OCI-LY7 (cell line): Measurements from ENCODE around the gene MDC1. TPM values are rescaled to one million over a fixed set of nuclear protein-coding genes. Genes with fewer than 3 reads are reported as not detected.

ENCODE experiments used
- BruUV-seq: library from RNA; stranded (reverse); fragments of 400-500 nt; replicated peaks from 2 replicates; lab custom pipeline; 2021; lab: Mats Ljungman, UMichigan
- CTCF ChIA-PET: fragments of 300-600 bp; sonication (Branson Sonifier 250); formaldehyde crosslinking; loops from one replicate; lab custom pipeline; 2022; ENCODE audit warnings: antibody characterized with exemption; ENCODE audit not compliant: unreplicated experiment; lab: Charles Lee
- POLR2A ChIA-PET: fragments of 300-600 bp; sonication (Branson Sonifier 250); formaldehyde crosslinking; loops from one replicate; lab custom pipeline; 2022; ENCODE audit warnings: antibody characterized with exemption; lab: Charles Lee
- DNase-seq: peaks from one replicate; pipeline ENCODE4 v3.0.0-alpha.2; 2015; ENCODE audit warnings: low spot score
- H2AFZ ChIP-seq: fragments of 200-600 bp; sonication (generic), shearing (Covaris generic); 2 replicates; pipeline ENCODE4 v1.6.1; 2014; ENCODE audit warnings: mild to moderate bottlenecking, antibody characterized with exemption, low read length, moderate library complexity
- H3K27ac ChIP-seq: fragments of 200-600 bp; sonication (generic); 2 replicates; pipeline ENCODE4 v1.5.1; 2014; ENCODE audit warnings: mixed run types, low read depth, mild to moderate bottlenecking, moderate library complexity, low read length, inconsistent platforms; ENCODE audit not compliant: poor library complexity, severe bottlenecking
- H3K36me3 ChIP-seq: fragments of 200-600 bp; sonication (generic); 2 replicates; pipeline ENCODE4 v1.6.1; 2014; ENCODE audit warnings: mild to moderate bottlenecking, antibody characterized with exemption, low read length, moderate library complexity, mixed read lengths; ENCODE audit not compliant: insufficient read depth
- H3K4me1 ChIP-seq: fragments of 200-600 bp; sonication (generic); 2 replicates; pipeline ENCODE4 v1.5.1; 2014; ENCODE audit warnings: mild to moderate bottlenecking, low read length; ENCODE audit not compliant: insufficient read depth, poor library complexity, severe bottlenecking
- H3K4me2 ChIP-seq: fragments of 200-600 bp; sonication (generic); 2 replicates; pipeline ENCODE4 v1.6.1; 2014; ENCODE audit warnings: mild to moderate bottlenecking, low read length
- H3K4me3 ChIP-seq: fragments of 200-600 bp; sonication (generic); 2 replicates; pipeline ENCODE4 v1.5.1; 2014; ENCODE audit warnings: mild to moderate bottlenecking, low read depth, low read length; ENCODE audit not compliant: poor library complexity, severe bottlenecking
- H3K79me2 ChIP-seq: fragments of 200-600 bp; sonication (generic); 2 replicates; pipeline ENCODE4 v1.6.1; 2016; ENCODE audit warnings: low read depth, mild to moderate bottlenecking, low read length, moderate library complexity, mixed read lengths; ENCODE audit not compliant: insufficient read depth
- H3K9me2 ChIP-seq: fragments of 200-600 bp; sonication (generic); 2 replicates; pipeline ENCODE4 v1.6.1; 2016; ENCODE audit warnings: mild to moderate bottlenecking, low read length, mixed read lengths; ENCODE audit not compliant: insufficient read depth
- H3K9me3 ChIP-seq: fragments of 200-600 bp; sonication (generic); 2 replicates; pipeline ENCODE4 v1.6.1; 2014; ENCODE audit warnings: mild to moderate bottlenecking, mixed run types, low read length, mixed read lengths
- H4K20me1 ChIP-seq: fragments of 200-600 bp; sonication (generic); 2 replicates; pipeline ENCODE4 v1.6.1; 2014; ENCODE audit warnings: mild to moderate bottlenecking, antibody characterized with exemption, low read length, moderate library complexity, mixed read lengths; ENCODE audit not compliant: insufficient read depth
- EZH2phosphoT487 ChIP-seq: fragments of 200-600 bp; sonication (generic); IDR thresholded peaks from 2 replicates; pipeline ENCODE4 v1.6.1; 2018; ENCODE audit warnings: low read depth, borderline replicate concordance, mild to moderate bottlenecking, mixed run types, antibody characterized with exemption, low read length, moderate library complexity, mixed read lengths
- intact Hi-C: fragments of 100-400 bp; cut with micrococcal nuclease; formaldehyde crosslinking; loops from one replicate; pipeline ENCODE4 v1.10.0; 2022; ENCODE audit not compliant: unreplicated experiment
- total RNA-seq, 2 experiments: library from RNA; depleted of rRNA in 1 of 2; stranded (reverse); fragments of >200 nt in 1 of 2; shearing (Covaris generic) in 1 of 2; gene quantifications; 2 replicates each; pipeline ENCODE4 v1.2.3, GENCODE V29; 2014 to 2022
- TF ChIP-seq, protein P1 (sequence below): fragments of 200-600 bp; sonication (generic); conservative IDR thresholded peaks from 2 replicates; pipeline ENCODE4 v1.5.1; 2014; ENCODE audit warnings: mild to moderate bottlenecking, antibody characterized with exemption, low read length, moderate library complexity, mixed read lengths

The MDC1 gene
- total RNA-seq, 2 experiments from 2014 or later = 41.6 to 107 TPM

DNA sequence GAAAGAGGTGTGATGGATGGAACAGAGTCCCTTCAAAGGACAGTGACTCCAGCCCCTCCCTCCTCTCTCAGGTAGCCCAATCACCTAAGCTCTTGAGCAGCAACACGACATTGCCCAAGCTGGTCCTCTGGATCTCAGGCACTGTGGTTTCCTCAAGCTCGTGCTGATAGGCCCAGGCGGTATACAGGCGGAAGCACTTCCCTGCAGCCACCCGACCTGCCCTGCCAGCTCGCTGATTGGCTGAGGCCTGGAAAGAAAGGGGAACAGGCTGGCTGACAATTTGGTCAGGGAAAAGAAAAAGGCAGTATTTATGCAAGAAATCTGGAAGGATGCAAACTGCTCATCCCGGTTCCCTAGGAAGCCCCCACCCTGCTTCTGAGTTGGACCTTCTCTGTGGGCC lies 60.6 kb downstream of the MDC1 start:
- Histone ChIP-seq H4K20me1 (no peaks in the 10 kb centered on the region), H2AFZ (no peak overlapping the region), H3K4me1 (no peaks in the 10 kb centered on the region), H3K9me2 (no peaks in the 10 kb centered on the region), H3K27ac (no peak overlapping the region), H3K79me2 (no peaks in the 10 kb centered on the region), H3K36me3 (peaks cover 88% of the 10 kb centered on the region), H3K9me3 (no peaks in the 10 kb centered on the region), H3K4me3 (no peak overlapping the region), H3K4me2 (no peak overlapping the region)
- intact Hi-C loops = no loop called here
- no peak for DNase-seq
- POLR2A ChIA-PET = no interaction called here
- no TSS peak for BruUV-seq
- no peak for TF ChIP-seq EZH2phosphoT487
- TF ChIP-seq, protein P1, sequence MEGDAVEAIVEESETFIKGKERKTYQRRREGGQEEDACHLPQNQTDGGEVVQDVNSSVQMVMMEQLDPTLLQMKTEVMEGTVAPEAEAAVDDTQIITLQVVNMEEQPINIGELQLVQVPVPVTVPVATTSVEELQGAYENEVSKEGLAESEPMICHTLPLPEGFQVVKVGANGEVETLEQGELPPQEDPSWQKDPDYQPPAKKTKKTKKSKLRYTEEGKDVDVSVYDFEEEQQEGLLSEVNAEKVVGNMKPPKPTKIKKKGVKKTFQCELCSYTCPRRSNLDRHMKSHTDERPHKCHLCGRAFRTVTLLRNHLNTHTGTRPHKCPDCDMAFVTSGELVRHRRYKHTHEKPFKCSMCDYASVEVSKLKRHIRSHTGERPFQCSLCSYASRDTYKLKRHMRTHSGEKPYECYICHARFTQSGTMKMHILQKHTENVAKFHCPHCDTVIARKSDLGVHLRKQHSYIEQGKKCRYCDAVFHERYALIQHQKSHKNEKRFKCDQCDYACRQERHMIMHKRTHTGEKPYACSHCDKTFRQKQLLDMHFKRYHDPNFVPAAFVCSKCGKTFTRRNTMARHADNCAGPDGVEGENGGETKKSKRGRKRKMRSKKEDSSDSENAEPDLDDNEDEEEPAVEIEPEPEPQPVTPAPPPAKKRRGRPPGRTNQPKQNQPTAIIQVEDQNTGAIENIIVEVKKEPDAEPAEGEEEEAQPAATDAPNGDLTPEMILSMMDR = no peak
- CTCF ChIA-PET = no interaction called here

DNA sequence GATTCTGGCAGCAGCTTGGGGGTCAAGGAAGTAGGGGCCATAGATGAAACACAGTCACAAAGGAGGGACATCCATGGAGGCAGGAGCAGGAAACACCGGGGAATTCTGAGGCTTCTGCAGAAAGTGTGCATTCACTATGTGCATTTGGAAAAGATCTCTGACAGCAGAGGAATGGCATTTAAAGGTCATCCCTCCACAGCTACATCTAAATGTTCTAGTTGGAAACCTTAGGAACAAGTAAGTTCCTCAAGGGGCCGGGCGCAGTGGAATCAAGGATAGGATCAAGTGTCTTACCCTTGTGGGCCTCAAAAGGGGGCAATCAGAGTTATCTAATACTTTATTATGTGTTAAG lies 61.4 kb downstream of the MDC1 start:
- Histone ChIP-seq H3K4me3 (no peak overlapping the region), H3K9me2 (no peaks in the 10 kb centered on the region), H3K79me2 (no peaks in the 10 kb centered on the region), H3K4me1 (no peaks in the 10 kb centered on the region), H4K20me1 (no peaks in the 10 kb centered on the region), H3K36me3 (peaks cover 91% of the 10 kb centered on the region), H3K4me2 (no peak overlapping the region), H3K27ac (no peak overlapping the region), H2AFZ (no peak overlapping the region), H3K9me3 (no peaks in the 10 kb centered on the region)
- no TSS peak for BruUV-seq
- CTCF ChIA-PET = no interaction called here
- TF ChIP-seq, protein P1 = no peak
- no peak for TF ChIP-seq EZH2phosphoT487
- DNase-seq = no peak
- POLR2A ChIA-PET = no interaction called here
- intact Hi-C loops = no loop called here

DNA sequence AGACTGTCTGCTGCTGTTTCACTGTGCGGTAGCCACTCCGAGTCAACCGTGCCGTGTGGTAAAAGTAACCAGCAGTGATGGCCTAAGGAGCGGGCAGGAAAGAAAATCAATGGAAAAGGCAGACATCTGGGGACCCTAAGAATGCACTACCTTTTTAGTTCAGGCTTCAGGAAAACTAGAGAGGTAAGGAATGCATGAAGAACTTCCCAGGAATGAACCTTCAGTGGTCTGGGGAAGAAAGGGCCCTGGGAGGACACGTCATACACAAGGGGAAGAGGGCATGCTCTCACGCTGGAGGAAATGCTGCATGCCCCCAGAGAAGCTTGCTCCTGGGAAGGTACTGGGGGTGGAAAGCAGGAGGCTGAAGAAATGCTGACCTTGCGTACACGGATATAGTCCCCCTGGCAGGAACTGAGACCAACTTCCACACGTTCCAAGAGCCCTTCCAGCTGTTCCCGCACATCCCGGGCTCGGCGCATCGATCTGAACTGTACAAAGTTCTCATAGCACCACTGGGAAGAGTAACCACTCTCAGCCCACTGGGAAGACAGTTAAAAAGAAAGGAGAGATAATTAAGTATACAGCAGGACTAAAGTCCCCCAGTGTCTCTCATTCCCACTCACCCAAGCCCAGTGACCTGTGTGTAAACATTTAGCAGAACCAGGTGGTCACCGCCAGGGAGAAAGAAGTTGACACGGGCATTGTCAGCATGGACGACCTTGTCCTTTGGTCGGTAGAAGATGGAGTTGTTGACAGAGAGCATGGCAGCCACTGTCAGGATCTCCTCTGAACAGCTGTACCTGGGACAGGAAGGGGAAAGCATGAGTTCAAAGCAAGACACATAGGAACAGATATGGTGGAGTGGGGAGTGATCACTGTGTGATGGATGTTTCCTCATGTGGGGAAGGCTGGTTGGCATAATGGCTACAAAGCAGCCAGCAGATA lies 62.0 kb downstream of the MDC1 start:
- Histone ChIP-seq H3K79me2 (no peaks in the 10 kb centered on the region), H3K27ac (no peak overlapping the region), H3K9me3 (no peaks in the 10 kb centered on the region), H4K20me1 (no peaks in the 10 kb centered on the region), H3K9me2 (no peaks in the 10 kb centered on the region), H2AFZ (no peak overlapping the region), H3K4me2 (no peak overlapping the region), H3K4me3 (no peak overlapping the region), H3K4me1 (no peaks in the 10 kb centered on the region), H3K36me3 (peaks cover 93% of the 10 kb centered on the region)
- CTCF ChIA-PET = no interaction called here
- no TSS peak for BruUV-seq
- intact Hi-C loops = no loop called here
- POLR2A ChIA-PET = no interaction called here
- no peak for DNase-seq
- no peak for TF ChIP-seq EZH2phosphoT487
- TF ChIP-seq, protein P1 = no peak
